Neural cell (in vitro differentiated cells): ENCODE data around the gene WDR7. TPM values are rescaled to one million over a fixed set of nuclear protein-coding genes. Genes with fewer than 3 reads are reported as not detected.

Experiments
- H2AFZ ChIP-seq: fragments of 200-600, 300-800 bp; sonication (generic), shearing (Covaris generic); 2 replicates; pipeline ENCODE4 v1.6.0; 2014; ENCODE audit warnings: low read depth, mild to moderate bottlenecking, antibody characterized with exemption, low read length, moderate library complexity
- H3F3A ChIP-seq: fragments of 200-600 bp; shearing (Covaris generic); 2 replicates; pipeline ENCODE4 v1.6.1; 2016; ENCODE audit warnings: mild to moderate bottlenecking, moderate library complexity, mixed read lengths, antibody characterized with exemption, low read length; ENCODE audit not compliant: insufficient read depth, poor library complexity, severe bottlenecking
- H3K27ac ChIP-seq: fragments of 200-600, 300-800 bp; sonication (generic), shearing (Covaris generic); 2 replicates; pipeline ENCODE4 v1.5.1; 2014; ENCODE audit warnings: mild to moderate bottlenecking, low read length, moderate library complexity
- H3K27me3 ChIP-seq: fragments of 300-800, 200-600 bp; sonication (generic), shearing (Covaris generic); 2 replicates; pipeline ENCODE4 v1.6.0; 2014; ENCODE audit warnings: mild to moderate bottlenecking, low read depth, low read length, moderate library complexity; ENCODE audit not compliant: insufficient read depth
- H3K36me3 ChIP-seq: fragments of 300-800, 200-600 bp; sonication (generic), shearing (Covaris generic); 2 replicates; pipeline ENCODE4 v1.5.1; 2014; ENCODE audit warnings: mild to moderate bottlenecking, antibody characterized with exemption, low read length, moderate library complexity; ENCODE audit not compliant: insufficient read depth
- H3K4me2 ChIP-seq: fragments of 300-800, 200-600 bp; sonication (generic), shearing (Covaris generic); 2 replicates; pipeline ENCODE4 v1.6.0; 2014; ENCODE audit warnings: mild to moderate bottlenecking, low read length
- H3K4me3 ChIP-seq: fragments of 300-800, 200-600 bp; sonication (generic), shearing (Covaris generic); 2 replicates; pipeline ENCODE4 v1.5.1; 2014; ENCODE audit warnings: mild to moderate bottlenecking, low read length, moderate library complexity
- H3K79me2 ChIP-seq: fragments of 200-600 bp; shearing (Covaris generic); replicated peaks from 2 replicates; pipeline ENCODE4 v1.6.0; 2014; ENCODE audit warnings: mild to moderate bottlenecking, low read length, moderate library complexity; ENCODE audit not compliant: insufficient read depth
- H3K9ac ChIP-seq: fragments of 300-800, 200-600 bp; sonication (generic), shearing (Covaris generic); 2 replicates; pipeline ENCODE4 v1.6.1; 2016; ENCODE audit warnings: mild to moderate bottlenecking, low read length, mixed read lengths
- H3K9me2 ChIP-seq: fragments of 200-600 bp; shearing (Covaris generic); 2 replicates; pipeline ENCODE4 v1.6.1; 2016; ENCODE audit warnings: mild to moderate bottlenecking, low read length, mixed read lengths; ENCODE audit not compliant: insufficient read depth
- H3K9me3 ChIP-seq: fragments of 200-600, 300-800 bp; sonication (generic), shearing (Covaris generic); 2 replicates; pipeline ENCODE4 v1.6.1; 2016; ENCODE audit warnings: mild to moderate bottlenecking, mixed run types, low read length, moderate library complexity, mixed read lengths
- H4K20me1 ChIP-seq: fragments of 200-600 bp; shearing (Covaris generic); 2 replicates; pipeline ENCODE4 v1.6.1; 2016; ENCODE audit warnings: mild to moderate bottlenecking, mixed run types; ENCODE audit not compliant: insufficient read depth
- EP300 ChIP-seq: fragments of 450-650 bp; conservative IDR thresholded peaks from 2 replicates; pipeline ENCODE4 v1.6.1; 2014; ENCODE audit warnings: antibody characterized with exemption, mild to moderate bottlenecking, moderate library complexity; ENCODE audit not compliant: poor library complexity, severe bottlenecking
- EZH2 ChIP-seq: fragments of 200-600, 300-800 bp; shearing (Covaris generic), sonication (generic); IDR thresholded peaks from 2 replicates; pipeline ENCODE4 v1.6.1; 2014; ENCODE audit warnings: antibody characterized with exemption, low read length, borderline replicate concordance, mild to moderate bottlenecking; ENCODE audit not compliant: insufficient read depth, poor library complexity, severe bottlenecking
- MXI1 ChIP-seq: fragments of 450-650 bp; conservative IDR thresholded peaks from 2 replicates; pipeline ENCODE4 v1.6.1; 2014; ENCODE audit warnings: antibody characterized with exemption, mild to moderate bottlenecking; ENCODE audit not compliant: poor library complexity, severe bottlenecking
- POLR2AphosphoS5 ChIP-seq: IDR thresholded peaks from 2 replicates; pipeline ENCODE4 v1.6.1; 2012
- RAD21 ChIP-seq: fragments of 450-650 bp; conservative IDR thresholded peaks from 2 replicates; pipeline ENCODE4 v1.6.1; 2014; ENCODE audit warnings: antibody characterized with exemption, mild to moderate bottlenecking, moderate library complexity
- SMC3 ChIP-seq: fragments of 450-650 bp; conservative IDR thresholded peaks from 2 replicates; pipeline ENCODE4 v1.6.1; 2014; ENCODE audit warnings: antibody characterized with exemption, mild to moderate bottlenecking, moderate library complexity; ENCODE audit not compliant: poor library complexity
- TAF1 ChIP-seq: IDR thresholded peaks from 2 replicates; pipeline ENCODE4 v1.6.1; 2012; ENCODE audit warnings: low read depth
- polyA plus RNA-seq: library from polyadenylated mRNA; depleted of rRNA; stranded (reverse); fragments of >200 nt; gene quantifications from 2 replicates; pipeline ENCODE4 v1.2.3, GENCODE V29; 2014
- TF ChIP-seq, protein P1 (sequence below): fragments of 450-650 bp; IDR thresholded peaks from 2 replicates; pipeline ENCODE4 v1.5.1; 2014; ENCODE audit warnings: antibody characterized with exemption, mild to moderate bottlenecking, moderate library complexity; ENCODE audit not compliant: poor library complexity, severe bottlenecking
- TF ChIP-seq, protein P2 (sequence below): IDR thresholded peaks from 2 replicates; pipeline ENCODE4 v1.6.1; 2012; ENCODE audit warnings: borderline replicate concordance

The WDR7 gene
- polyA plus RNA-seq, 1 donor from 2014 or later: 15.1 TPM

DNA sequence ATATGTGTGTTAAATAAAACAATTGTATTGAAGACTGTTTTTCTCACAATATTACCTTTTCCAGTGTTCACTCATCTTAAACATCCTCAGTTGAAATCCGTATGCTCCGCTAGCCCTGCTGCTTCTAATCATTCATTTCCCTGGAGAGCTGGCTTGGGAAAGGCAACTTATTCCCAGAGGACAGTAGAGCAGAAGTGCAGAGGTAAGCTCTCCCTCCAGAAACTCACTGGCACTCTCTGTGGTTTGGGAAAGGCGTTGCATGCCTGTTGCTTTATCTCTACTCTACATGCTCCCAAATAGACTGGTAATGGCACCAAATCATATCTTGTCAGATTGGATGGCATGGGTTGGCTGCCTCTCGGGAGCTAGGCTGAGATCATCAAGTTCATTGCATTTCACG is 378.6 kb downstream of the WDR7 start:
- no peaks in the 10 kb centered on the region for H3K27me3 ChIP-seq
- no peak overlapping the region for H2AFZ ChIP-seq
- H3K9me2 ChIP-seq: no peaks in the 10 kb centered on the region
- H3K79me2 ChIP-seq: no peaks in the 10 kb centered on the region
- H3K9ac ChIP-seq: no peak overlapping the region
- H3K36me3 ChIP-seq: no peaks in the 10 kb centered on the region
- no peak overlapping the region for H3K4me3 ChIP-seq
- H3K9me3 ChIP-seq: no peaks in the 10 kb centered on the region
- TF ChIP-seq MXI1 (no peak), EZH2 (no peak), SMC3 (no peak), RAD21 (peak; percentile 28), EP300 (no peak), POLR2AphosphoS5 (no peak)
- TF ChIP-seq, protein P1, sequence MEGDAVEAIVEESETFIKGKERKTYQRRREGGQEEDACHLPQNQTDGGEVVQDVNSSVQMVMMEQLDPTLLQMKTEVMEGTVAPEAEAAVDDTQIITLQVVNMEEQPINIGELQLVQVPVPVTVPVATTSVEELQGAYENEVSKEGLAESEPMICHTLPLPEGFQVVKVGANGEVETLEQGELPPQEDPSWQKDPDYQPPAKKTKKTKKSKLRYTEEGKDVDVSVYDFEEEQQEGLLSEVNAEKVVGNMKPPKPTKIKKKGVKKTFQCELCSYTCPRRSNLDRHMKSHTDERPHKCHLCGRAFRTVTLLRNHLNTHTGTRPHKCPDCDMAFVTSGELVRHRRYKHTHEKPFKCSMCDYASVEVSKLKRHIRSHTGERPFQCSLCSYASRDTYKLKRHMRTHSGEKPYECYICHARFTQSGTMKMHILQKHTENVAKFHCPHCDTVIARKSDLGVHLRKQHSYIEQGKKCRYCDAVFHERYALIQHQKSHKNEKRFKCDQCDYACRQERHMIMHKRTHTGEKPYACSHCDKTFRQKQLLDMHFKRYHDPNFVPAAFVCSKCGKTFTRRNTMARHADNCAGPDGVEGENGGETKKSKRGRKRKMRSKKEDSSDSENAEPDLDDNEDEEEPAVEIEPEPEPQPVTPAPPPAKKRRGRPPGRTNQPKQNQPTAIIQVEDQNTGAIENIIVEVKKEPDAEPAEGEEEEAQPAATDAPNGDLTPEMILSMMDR: peak; percentile 48
- H3K4me2 ChIP-seq: no peak overlapping the region
- no peak overlapping the region for H3K27ac ChIP-seq
- peaks cover 4% of the 10 kb centered on the region for H3F3A ChIP-seq
- no peaks in the 10 kb centered on the region for H4K20me1 ChIP-seq

DNA sequence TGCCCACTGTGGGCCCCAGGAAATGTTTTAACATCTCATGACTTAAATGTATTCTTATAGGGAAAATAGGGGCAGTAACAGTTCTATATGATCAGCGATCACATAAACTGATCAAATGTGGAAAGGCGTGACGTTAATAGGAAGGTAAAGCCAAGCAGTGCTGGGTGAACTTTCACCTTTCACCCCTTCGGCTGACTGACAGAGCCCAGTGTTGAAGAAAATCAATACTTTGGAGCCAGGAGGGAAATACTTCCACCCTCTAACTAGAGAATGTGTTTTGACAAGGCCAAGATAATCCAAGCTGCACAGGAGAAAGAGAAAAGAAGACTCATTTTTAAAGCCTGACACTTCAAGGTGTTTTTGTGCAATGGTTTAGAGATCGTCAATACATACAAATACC is 379.3 kb downstream of the WDR7 start:
- Histone ChIP-seq H3K9me2 (no peaks in the 10 kb centered on the region), H3K4me2 (no peak overlapping the region), H4K20me1 (no peaks in the 10 kb centered on the region), H3K79me2 (no peaks in the 10 kb centered on the region), H3K4me3 (no peak overlapping the region), H3K9me3 (no peaks in the 10 kb centered on the region), H3F3A (peaks cover 4% of the 10 kb centered on the region), H3K9ac (no peak overlapping the region), H3K36me3 (no peaks in the 10 kb centered on the region), H3K27me3 (no peaks in the 10 kb centered on the region), H3K27ac (no peak overlapping the region), H2AFZ (no peak overlapping the region)
- TF ChIP-seq RAD21 (no peak), TAF1 (no peak)

DNA sequence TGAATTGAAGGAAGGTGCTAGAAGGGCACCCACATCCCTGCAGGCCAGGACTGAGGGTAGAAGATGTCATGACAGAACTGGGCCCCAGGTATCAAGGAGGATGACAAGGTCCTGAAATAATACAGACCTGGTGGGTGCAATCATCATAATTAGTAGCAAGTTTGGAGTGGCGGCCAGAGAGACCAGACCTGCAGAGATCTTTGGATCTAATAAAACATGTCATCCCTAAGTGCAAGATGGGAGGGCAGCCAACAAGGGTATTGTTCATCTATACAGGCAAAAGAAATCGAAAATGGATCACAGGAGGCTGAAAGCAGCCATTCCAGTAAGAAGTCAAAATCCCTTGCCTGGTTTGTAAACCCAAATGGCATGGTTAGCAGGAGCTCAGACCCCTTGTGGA is 384.4 kb downstream of the WDR7 start:
- no peak overlapping the region for H3K27ac ChIP-seq
- H3K4me3 ChIP-seq: no peak overlapping the region
- no peaks in the 10 kb centered on the region for H3K79me2 ChIP-seq
- H3K9me3 ChIP-seq: no peaks in the 10 kb centered on the region
- H4K20me1 ChIP-seq: no peaks in the 10 kb centered on the region
- H3F3A ChIP-seq: no peaks in the 10 kb centered on the region
- no peak overlapping the region for H2AFZ ChIP-seq
- H3K27me3 ChIP-seq: no peaks in the 10 kb centered on the region
- H3K36me3 ChIP-seq: no peaks in the 10 kb centered on the region
- no peaks in the 10 kb centered on the region for H3K9me2 ChIP-seq
- no peak overlapping the region for H3K4me2 ChIP-seq
- TF ChIP-seq EZH2 (no peak), EP300 (no peak)
- no peak overlapping the region for H3K9ac ChIP-seq

DNA sequence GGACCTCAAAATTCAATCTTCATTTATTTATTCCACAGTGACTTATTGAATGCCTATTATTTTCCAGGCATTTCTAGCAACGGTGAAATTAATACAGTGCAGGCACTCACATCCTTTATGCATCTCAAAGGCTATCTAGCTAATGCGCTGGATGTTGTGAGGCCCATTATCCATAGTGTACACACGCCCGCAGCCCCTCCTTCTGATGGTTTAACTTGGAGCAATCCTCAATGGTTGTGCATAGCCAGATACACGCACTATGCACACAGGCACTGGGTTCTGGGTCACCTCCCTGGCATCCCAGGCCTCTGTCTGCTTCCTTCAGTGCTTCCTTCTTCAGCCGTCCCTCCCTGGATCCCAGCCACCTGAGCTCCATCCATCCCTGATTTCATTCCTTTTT is 387.2 kb downstream of the WDR7 start:
- no peaks in the 10 kb centered on the region for H3F3A ChIP-seq
- H3K9ac ChIP-seq: no peak overlapping the region
- no peak overlapping the region for H3K4me2 ChIP-seq
- no peak overlapping the region for H3K4me3 ChIP-seq
- H3K9me2 ChIP-seq: no peaks in the 10 kb centered on the region
- no peaks in the 10 kb centered on the region for H3K79me2 ChIP-seq
- no peaks in the 10 kb centered on the region for H3K36me3 ChIP-seq
- no peak overlapping the region for H3K27ac ChIP-seq
- H3K27me3 ChIP-seq: no peaks in the 10 kb centered on the region
- H2AFZ ChIP-seq: no peak overlapping the region
- no peaks in the 10 kb centered on the region for H4K20me1 ChIP-seq
- no peaks in the 10 kb centered on the region for H3K9me3 ChIP-seq
- TF ChIP-seq, protein P2, sequence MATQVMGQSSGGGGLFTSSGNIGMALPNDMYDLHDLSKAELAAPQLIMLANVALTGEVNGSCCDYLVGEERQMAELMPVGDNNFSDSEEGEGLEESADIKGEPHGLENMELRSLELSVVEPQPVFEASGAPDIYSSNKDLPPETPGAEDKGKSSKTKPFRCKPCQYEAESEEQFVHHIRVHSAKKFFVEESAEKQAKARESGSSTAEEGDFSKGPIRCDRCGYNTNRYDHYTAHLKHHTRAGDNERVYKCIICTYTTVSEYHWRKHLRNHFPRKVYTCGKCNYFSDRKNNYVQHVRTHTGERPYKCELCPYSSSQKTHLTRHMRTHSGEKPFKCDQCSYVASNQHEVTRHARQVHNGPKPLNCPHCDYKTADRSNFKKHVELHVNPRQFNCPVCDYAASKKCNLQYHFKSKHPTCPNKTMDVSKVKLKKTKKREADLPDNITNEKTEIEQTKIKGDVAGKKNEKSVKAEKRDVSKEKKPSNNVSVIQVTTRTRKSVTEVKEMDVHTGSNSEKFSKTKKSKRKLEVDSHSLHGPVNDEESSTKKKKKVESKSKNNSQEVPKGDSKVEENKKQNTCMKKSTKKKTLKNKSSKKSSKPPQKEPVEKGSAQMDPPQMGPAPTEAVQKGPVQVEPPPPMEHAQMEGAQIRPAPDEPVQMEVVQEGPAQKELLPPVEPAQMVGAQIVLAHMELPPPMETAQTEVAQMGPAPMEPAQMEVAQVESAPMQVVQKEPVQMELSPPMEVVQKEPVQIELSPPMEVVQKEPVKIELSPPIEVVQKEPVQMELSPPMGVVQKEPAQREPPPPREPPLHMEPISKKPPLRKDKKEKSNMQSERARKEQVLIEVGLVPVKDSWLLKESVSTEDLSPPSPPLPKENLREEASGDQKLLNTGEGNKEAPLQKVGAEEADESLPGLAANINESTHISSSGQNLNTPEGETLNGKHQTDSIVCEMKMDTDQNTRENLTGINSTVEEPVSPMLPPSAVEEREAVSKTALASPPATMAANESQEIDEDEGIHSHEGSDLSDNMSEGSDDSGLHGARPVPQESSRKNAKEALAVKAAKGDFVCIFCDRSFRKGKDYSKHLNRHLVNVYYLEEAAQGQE: no peak
- TF ChIP-seq RAD21 (no peak), POLR2AphosphoS5 (no peak), SMC3 (no peak)
